ENCODE data around the gene LSM3. TPM values are rescaled to one million over a fixed set of nuclear protein-coding genes. Genes with fewer than 3 reads are reported as not detected.

Gene LSM3
- total and polyA plus RNA-seq, 9 donors, result 10.5 to 13.8 (median 13.1) TPM

GRCh38 chr3:14148041-14148985 is 30.3 kb upstream of the LSM3 start:
- H3K27ac ChIP-seq (ENCODE audit: low read length), result no peak overlapping the region
- H3K36me3 ChIP-seq (ENCODE audit: control insufficient read depth, insufficient read depth, low read length), result peaks cover 58% of the 10 kb centered on the region
- WGBS (ENCODE audit: insufficient coverage), result 83% methylated on average over 28 of the region's 28 CpGs
- H3K4me3 ChIP-seq (ENCODE audit: low read length), result no peak overlapping the region
- H3K27me3 ChIP-seq (ENCODE audit: control insufficient read depth, insufficient read depth, low read length), result no peaks in the 10 kb centered on the region
- DNase-seq, result no peak
- peaks cover 27% of the 10 kb centered on the region for H3K4me1 ChIP-seq (ENCODE audit: control insufficient read depth, insufficient read depth, low read length)
- H3K9me3 ChIP-seq (replicated peaks; ENCODE audit: control insufficient read depth, low read depth, low read length), result no peaks in the 10 kb centered on the region

GRCh38 chr3:14150078-14150477 is 28.5 kb upstream of the LSM3 start:
- H3K4me1 ChIP-seq (ENCODE audit: control insufficient read depth, insufficient read depth, low read length), result peaks cover 14% of the 10 kb centered on the region
- WGBS (ENCODE audit: insufficient coverage), result 92% methylated on average over 6 of the region's 9 CpGs
- H3K9me3 ChIP-seq (replicated peaks; ENCODE audit: control insufficient read depth, low read depth, low read length), result no peaks in the 10 kb centered on the region
- H3K27me3 ChIP-seq (ENCODE audit: control insufficient read depth, insufficient read depth, low read length), result no peaks in the 10 kb centered on the region
- H3K4me3 ChIP-seq (ENCODE audit: low read length), result no peak overlapping the region
- peaks cover 66% of the 10 kb centered on the region for H3K36me3 ChIP-seq (ENCODE audit: control insufficient read depth, insufficient read depth, low read length)
- no peak for DNase-seq
- no peak overlapping the region for H3K27ac ChIP-seq (ENCODE audit: low read length)

GRCh38 chr3:14150491-14151230 is 28.0 kb upstream of the LSM3 start:
- Histone ChIP-seq H3K27me3 (ENCODE audit: control insufficient read depth, insufficient read depth, low read length) (no peaks in the 10 kb centered on the region), H3K4me1 (ENCODE audit: control insufficient read depth, insufficient read depth, low read length) (peaks cover 8% of the 10 kb centered on the region), H3K27ac (ENCODE audit: low read length) (no peak overlapping the region), H3K36me3 (ENCODE audit: control insufficient read depth, insufficient read depth, low read length) (peaks cover 64% of the 10 kb centered on the region), H3K9me3 (replicated peaks; ENCODE audit: control insufficient read depth, low read depth, low read length) (no peaks in the 10 kb centered on the region), H3K4me3 (ENCODE audit: low read length) (no peak overlapping the region)
- 94% methylated on average over 6 of the region's 9 CpGs for WGBS (ENCODE audit: insufficient coverage)
- DNase-seq, result no peak

- Histone ChIP-seq H3K27ac (ENCODE audit: low read length) (no peak overlapping the region), H3K4me3 (ENCODE audit: low read length) (no peak overlapping the region), H3K9me3 (replicated peaks; ENCODE audit: control insufficient read depth, low read depth, low read length) (no peaks in the 10 kb centered on the region), H3K27me3 (ENCODE audit: control insufficient read depth, insufficient read depth, low read length) (no peaks in the 10 kb centered on the region), H3K36me3 (ENCODE audit: control insufficient read depth, insufficient read depth, low read length) (peaks cover 62% of the 10 kb centered on the region), H3K4me1 (ENCODE audit: control insufficient read depth, insufficient read depth, low read length) (peaks cover 2% of the 10 kb centered on the region)
- no peak for DNase-seq
- WGBS (ENCODE audit: insufficient coverage), result 80% methylated on average over 7 of the region's 12 CpGs
Measured at GRCh38 chr3:14151471-14152083, 27.0 kb upstream of the LSM3 start.

- 63% methylated on average over 6 of the region's 11 CpGs for WGBS (ENCODE audit: insufficient coverage)
- DNase-seq, result no peak
- no peaks in the 10 kb centered on the region for H3K9me3 ChIP-seq (replicated peaks; ENCODE audit: control insufficient read depth, low read depth, low read length)
- peaks cover 64% of the 10 kb centered on the region for H3K36me3 ChIP-seq (ENCODE audit: control insufficient read depth, insufficient read depth, low read length)
- no peaks in the 10 kb centered on the region for H3K4me1 ChIP-seq (ENCODE audit: control insufficient read depth, insufficient read depth, low read length)
- H3K27ac ChIP-seq (ENCODE audit: low read length), result no peak overlapping the region
- no peak overlapping the region for H3K4me3 ChIP-seq (ENCODE audit: low read length)
- no peaks in the 10 kb centered on the region for H3K27me3 ChIP-seq (ENCODE audit: control insufficient read depth, insufficient read depth, low read length)
Measured at GRCh38 chr3:14152233-14152962, 26.2 kb upstream of the LSM3 start.

GRCh38 chr3:14152963-14153355 is 25.7 kb upstream of the LSM3 start:
- H3K36me3 ChIP-seq (ENCODE audit: control insufficient read depth, insufficient read depth, low read length), result peaks cover 64% of the 10 kb centered on the region

GRCh38 chr3:14153663-14154062 is 25.0 kb upstream of the LSM3 start:
- H3K4me3 ChIP-seq (ENCODE audit: low read length), result no peak overlapping the region
- no peak for DNase-seq
- H3K4me1 ChIP-seq (ENCODE audit: control insufficient read depth, insufficient read depth, low read length), result no peaks in the 10 kb centered on the region
- H3K9me3 ChIP-seq (replicated peaks; ENCODE audit: control insufficient read depth, low read depth, low read length), result no peaks in the 10 kb centered on the region
- 90% methylated on average over 3 of the region's 6 CpGs for WGBS (ENCODE audit: insufficient coverage)
- peaks cover 64% of the 10 kb centered on the region for H3K36me3 ChIP-seq (ENCODE audit: control insufficient read depth, insufficient read depth, low read length)
- H3K27ac ChIP-seq (ENCODE audit: low read length), result no peak overlapping the region
- no peaks in the 10 kb centered on the region for H3K27me3 ChIP-seq (ENCODE audit: control insufficient read depth, insufficient read depth, low read length)

More at GRCh38 chr3:14152963-14153355, 25.7 kb upstream of the LSM3 start:
- WGBS (ENCODE audit: insufficient coverage), result 76% methylated on average over 4 of the region's 4 CpGs
- H3K9me3 ChIP-seq (replicated peaks; ENCODE audit: control insufficient read depth, low read depth, low read length), result no peaks in the 10 kb centered on the region
- no peak overlapping the region for H3K27ac ChIP-seq (ENCODE audit: low read length)
- H3K4me3 ChIP-seq (ENCODE audit: low read length), result no peak overlapping the region
- DNase-seq, result no peak
- H3K27me3 ChIP-seq (ENCODE audit: control insufficient read depth, insufficient read depth, low read length), result no peaks in the 10 kb centered on the region
- H3K4me1 ChIP-seq (ENCODE audit: control insufficient read depth, insufficient read depth, low read length), result no peaks in the 10 kb centered on the region

- Histone ChIP-seq H3K9me3 (replicated peaks; ENCODE audit: control insufficient read depth, low read depth, low read length) (no peaks in the 10 kb centered on the region), H3K4me3 (ENCODE audit: low read length) (no peak overlapping the region), H3K27ac (ENCODE audit: low read length) (no peak overlapping the region), H3K36me3 (ENCODE audit: control insufficient read depth, insufficient read depth, low read length) (peaks cover 68% of the 10 kb centered on the region), H3K4me1 (ENCODE audit: control insufficient read depth, insufficient read depth, low read length) (no peaks in the 10 kb centered on the region), H3K27me3 (ENCODE audit: control insufficient read depth, insufficient read depth, low read length) (no peaks in the 10 kb centered on the region)
- DNase-seq, result no peak
- 96% methylated on average over 4 of the region's 5 CpGs for WGBS (ENCODE audit: insufficient coverage)
Measured at GRCh38 chr3:14154276-14154675, 24.3 kb upstream of the LSM3 start.

- Histone ChIP-seq H3K9me3 (replicated peaks; ENCODE audit: control insufficient read depth, low read depth, low read length) (no peaks in the 10 kb centered on the region), H3K4me3 (ENCODE audit: low read length) (no peak overlapping the region), H3K36me3 (ENCODE audit: control insufficient read depth, insufficient read depth, low read length) (peaks cover 70% of the 10 kb centered on the region), H3K27me3 (ENCODE audit: control insufficient read depth, insufficient read depth, low read length) (no peaks in the 10 kb centered on the region), H3K4me1 (ENCODE audit: control insufficient read depth, insufficient read depth, low read length) (no peaks in the 10 kb centered on the region), H3K27ac (ENCODE audit: low read length) (no peak overlapping the region)
- no peak for DNase-seq
- 81% methylated on average over 6 of the region's 7 CpGs for WGBS (ENCODE audit: insufficient coverage)
Measured at GRCh38 chr3:14154895-14155440, 23.6 kb upstream of the LSM3 start.

All from muscle of leg (tissue), 11 donors.